Liver (tissue), 9 donors: ENCODE measurements around the gene SLC35G2. TPM values are rescaled to one million over a fixed set of nuclear protein-coding genes. Genes with fewer than 3 reads are reported as not detected.

Experiments
- DNase-seq: peaks from one replicate; pipeline ENCODE4 v3.0.0-alpha.2; 2017; ENCODE audit warnings: low spot score
- H3K27ac ChIP-seq, 2 donors: one replicate each; pipeline ENCODE4 v1.7.0; 2013; ENCODE audit warnings: inconsistent platforms in 2 of 2, low read length in 2 of 2, control low read depth in 1 of 2, low read depth in 1 of 2, mild to moderate bottlenecking in 1 of 2
- H3K27me3 ChIP-seq, 4 donors: one replicate each; pipeline versions ENCODE4 v1.6.1 to v1.7.0; 2013; ENCODE audit warnings: low read length in 3 of 4, inconsistent platforms in 1 of 4, mild to moderate bottlenecking in 1 of 4, moderate library complexity in 1 of 4; ENCODE audit not compliant: control insufficient read depth in 4 of 4, insufficient read depth in 4 of 4
- H3K36me3 ChIP-seq, 4 donors: one replicate each; pipeline versions ENCODE4 v1.6.1 to v1.7.0; 2013; ENCODE audit warnings: low read length in 3 of 4, mild to moderate bottlenecking in 3 of 4, low read depth in 1 of 4, moderate library complexity in 1 of 4; ENCODE audit not compliant: control insufficient read depth in 4 of 4, insufficient read depth in 3 of 4
- H3K4me1 ChIP-seq, 4 donors: one replicate each; pipeline versions ENCODE4 v1.6.1 to v1.7.0; 2013; ENCODE audit warnings: low read length in 3 of 4, mild to moderate bottlenecking in 3 of 4, moderate library complexity in 1 of 4; ENCODE audit not compliant: control insufficient read depth in 4 of 4, insufficient read depth in 4 of 4
- H3K4me3 ChIP-seq, 3 donors: one replicate each; pipeline versions ENCODE4 v1.6.1 to v1.7.0; 2013; ENCODE audit warnings: low read length in 3 of 3, control low read depth in 1 of 3, low read depth in 1 of 3, mild to moderate bottlenecking in 1 of 3
- H3K9ac ChIP-seq, 2 donors: one replicate each; pipeline ENCODE4 v1.7.0; 2013; ENCODE audit warnings: low read length in 2 of 2, mild to moderate bottlenecking in 2 of 2, moderate library complexity in 2 of 2, control low read depth in 1 of 2, low read depth in 1 of 2
- H3K9me3 ChIP-seq, 4 donors: one replicate each; pipeline versions ENCODE4 v1.6.1 to v1.7.0; 2013; ENCODE audit warnings: low read length in 3 of 4; ENCODE audit not compliant: control insufficient read depth in 4 of 4
- CTCF ChIP-seq: fragments of 150-350 bp; IDR thresholded peaks from 2 replicates; pipeline ENCODE4 v1.5.1; 2017; ENCODE audit warnings: improper control_type of control experiment, low read depth, low read length; ENCODE audit not compliant: missing input control
- EGR1 ChIP-seq, 2 donors: IDR thresholded peaks; 2 replicates each; pipeline ENCODE4 v1.6.1; 2016 to 2018; ENCODE audit warnings: antibody characterized with exemption in 2 of 2, low read depth in 2 of 2
- FOXA1 ChIP-seq: IDR thresholded peaks from 2 replicates; pipeline ENCODE4 v1.6.1; 2016; ENCODE audit warnings: antibody characterized with exemption
- FOXA2 ChIP-seq: IDR thresholded peaks from 2 replicates; pipeline ENCODE4 v1.6.1; 2016; ENCODE audit warnings: antibody characterized with exemption
- GABPA ChIP-seq, 2 donors: IDR thresholded peaks in 1 of 2; conservative IDR thresholded peaks in 1 of 2; 2 replicates each; pipeline ENCODE4 v1.6.1; 2016; ENCODE audit warnings: antibody characterized with exemption in 2 of 2, mild to moderate bottlenecking in 1 of 2, moderate library complexity in 1 of 2
- HNF4A ChIP-seq, 2 donors: conservative IDR thresholded peaks; 2 replicates each; pipeline ENCODE4 v1.6.1; 2016; ENCODE audit warnings: antibody characterized with exemption in 2 of 2, mild to moderate bottlenecking in 2 of 2
- NR2F2 ChIP-seq: IDR thresholded peaks from 2 replicates; pipeline ENCODE4 v1.6.1; 2016; ENCODE audit warnings: antibody characterized with exemption
- RAD21 ChIP-seq, 2 donors: IDR thresholded peaks; 2 replicates each; pipeline ENCODE4 v1.6.1; 2016; ENCODE audit warnings: antibody characterized with exemption in 2 of 2, mild to moderate bottlenecking in 2 of 2
- REST ChIP-seq: IDR thresholded peaks from 2 replicates; pipeline ENCODE4 v1.6.1; 2016; ENCODE audit warnings: antibody characterized with exemption, mild to moderate bottlenecking
- RXRA ChIP-seq, 2 donors: IDR thresholded peaks; 2 replicates each; pipeline ENCODE4 v1.6.1; 2017 to 2018; ENCODE audit warnings: antibody characterized with exemption in 2 of 2, mild to moderate bottlenecking in 1 of 2
- SP1 ChIP-seq: IDR thresholded peaks from 2 replicates; pipeline ENCODE4 v1.6.1; 2018; ENCODE audit warnings: antibody characterized with exemption, mild to moderate bottlenecking
- TAF1 ChIP-seq: conservative IDR thresholded peaks from 2 replicates; pipeline ENCODE4 v1.6.1; 2016; ENCODE audit warnings: antibody characterized with exemption, mild to moderate bottlenecking
- WGBS: extraction: QIAGEN DNeasy Blood & Tissue Kit; methylation state at CpG from one replicate; pipeline ENCODE4 v1.1.7; 2013; 5-methylcytosine and 5-hydroxymethylcytosine counted together
- polyA plus RNA-seq, 2 donors: library from polyadenylated mRNA; stranded (reverse) in 1 of 2; unstranded in 1 of 2; fragments of 200-250 nt in 1 of 2; fragments of >200 nt in 1 of 2; fragmentation: Nextera tagmentation in 1 of 2; extraction: Ambion mirVana in 1 of 2; gene quantifications; one replicate each; pipeline versions ENCODE4 v1.2.1 to v1.2.3, GENCODE V29; 2013 to 2015
- total RNA-seq, 2 donors: library from RNA; depleted of rRNA; stranded (reverse); fragments of >200 nt; gene quantifications; one replicate each; pipeline ENCODE4 v1.2.3, GENCODE V29; 2014
- TF ChIP-seq, protein P1 (sequence below): IDR thresholded peaks from 2 replicates; pipeline ENCODE4 v1.6.1; 2016; ENCODE audit warnings: antibody characterized with exemption
- TF ChIP-seq, protein P2 (sequence below): IDR thresholded peaks from 2 replicates; pipeline ENCODE4 v1.6.1; 2016; ENCODE audit warnings: antibody characterized with exemption
- TF ChIP-seq, protein P3 (sequence below): IDR thresholded peaks from 2 replicates; pipeline ENCODE4 v1.6.1; 2016; ENCODE audit warnings: antibody characterized with exemption
- donor health status: healthy.
- donor health status: healthy.
- donor health status: healthy.
- donor health status: healthy.
- donor health status: healthy.

The SLC35G2 gene
- total and polyA plus RNA-seq, 4 donors = 0.51 to 1.2 (median 0.72) TPM

DNA sequence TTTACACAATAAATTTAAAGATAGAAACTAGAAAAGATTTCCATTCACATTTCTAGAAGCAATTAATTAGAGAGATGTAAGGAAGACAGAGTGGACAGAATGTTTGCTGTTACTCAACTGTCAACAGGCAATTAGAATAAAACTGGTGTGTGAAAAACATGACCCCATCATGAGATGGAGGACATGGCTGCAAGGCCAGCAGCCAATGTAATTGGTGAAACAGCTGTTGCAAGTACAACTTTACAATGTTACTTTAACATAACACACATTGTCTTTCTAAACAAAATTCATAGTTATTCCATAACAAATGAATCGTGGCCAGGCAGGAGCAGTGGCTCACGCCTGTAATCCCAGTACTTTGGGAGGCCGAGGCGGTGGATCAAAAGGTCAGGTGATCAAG, 38.2 kb upstream of the SLC35G2 start:
- WGBS = 96% methylated on average over 4 of the region's 4 CpGs

DNA sequence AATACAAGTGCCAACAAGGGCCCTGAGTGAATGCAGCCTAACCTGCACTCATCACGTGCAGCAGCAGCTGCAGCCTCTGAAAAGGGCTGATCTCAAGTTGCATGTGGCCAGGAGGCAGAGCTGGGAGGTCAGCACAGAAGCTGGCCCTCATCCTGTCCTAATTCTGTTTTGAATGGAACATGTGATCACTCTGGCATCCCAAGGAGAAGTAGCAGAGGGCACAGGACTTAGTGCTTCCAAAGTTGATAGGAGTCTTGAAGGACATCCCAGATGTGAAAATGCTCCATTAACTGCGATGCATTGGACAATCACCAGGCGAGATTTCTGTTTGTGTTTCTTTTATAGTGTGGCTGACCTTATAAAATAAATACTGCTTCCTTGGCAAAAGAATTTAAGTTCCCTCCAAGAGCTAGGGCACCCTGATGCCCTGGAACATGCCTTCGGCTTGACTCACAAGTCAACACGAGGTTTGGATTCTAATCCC, 35.2 kb upstream of the SLC35G2 start:
- DNase-seq = no peak
- Histone ChIP-seq H3K9ac (no peak overlapping the region), H3K27me3 (no peaks in the 10 kb centered on the region), H3K27ac (no peak overlapping the region), H3K36me3 (no peaks in the 10 kb centered on the region), H3K4me3 (no peak overlapping the region), H3K4me1 (peaks cover 0 to 11% (median 6%) of the 10 kb centered on the region in 4 donors), H3K9me3 (no peaks in the 10 kb centered on the region)
- 80% methylated on average over 5 of the region's 5 CpGs for WGBS
- TF ChIP-seq FOXA1 = no peak
- no peak for TF ChIP-seq RXRA (IDR thresholded peaks at IDR 0.05)
- TF ChIP-seq, protein P1, sequence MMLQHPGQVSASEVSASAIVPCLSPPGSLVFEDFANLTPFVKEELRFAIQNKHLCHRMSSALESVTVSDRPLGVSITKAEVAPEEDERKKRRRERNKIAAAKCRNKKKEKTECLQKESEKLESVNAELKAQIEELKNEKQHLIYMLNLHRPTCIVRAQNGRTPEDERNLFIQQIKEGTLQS = no peak
- no peak for TF ChIP-seq REST
- TF ChIP-seq NR2F2 = no peak
- no peak for TF ChIP-seq SP1
- TF ChIP-seq, protein P2, sequence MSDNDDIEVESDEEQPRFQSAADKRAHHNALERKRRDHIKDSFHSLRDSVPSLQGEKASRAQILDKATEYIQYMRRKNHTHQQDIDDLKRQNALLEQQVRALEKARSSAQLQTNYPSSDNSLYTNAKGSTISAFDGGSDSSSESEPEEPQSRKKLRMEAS = no peak
- no peak for TF ChIP-seq FOXA2
- TF ChIP-seq HNF4A (conservative IDR thresholded peaks at IDR 0.05) = no peak
- no peak for TF ChIP-seq CTCF
- TF ChIP-seq, protein P3, sequence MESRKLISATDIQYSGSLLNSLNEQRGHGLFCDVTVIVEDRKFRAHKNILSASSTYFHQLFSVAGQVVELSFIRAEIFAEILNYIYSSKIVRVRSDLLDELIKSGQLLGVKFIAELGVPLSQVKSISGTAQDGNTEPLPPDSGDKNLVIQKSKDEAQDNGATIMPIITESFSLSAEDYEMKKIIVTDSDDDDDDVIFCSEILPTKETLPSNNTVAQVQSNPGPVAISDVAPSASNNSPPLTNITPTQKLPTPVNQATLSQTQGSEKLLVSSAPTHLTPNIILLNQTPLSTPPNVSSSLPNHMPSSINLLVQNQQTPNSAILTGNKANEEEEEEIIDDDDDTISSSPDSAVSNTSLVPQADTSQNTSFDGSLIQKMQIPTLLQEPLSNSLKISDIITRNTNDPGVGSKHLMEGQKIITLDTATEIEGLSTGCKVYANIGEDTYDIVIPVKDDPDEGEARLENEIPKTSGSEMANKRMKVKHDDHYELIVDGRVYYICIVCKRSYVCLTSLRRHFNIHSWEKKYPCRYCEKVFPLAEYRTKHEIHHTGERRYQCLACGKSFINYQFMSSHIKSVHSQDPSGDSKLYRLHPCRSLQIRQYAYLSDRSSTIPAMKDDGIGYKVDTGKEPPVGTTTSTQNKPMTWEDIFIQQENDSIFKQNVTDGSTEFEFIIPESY = no peak
- no peak for TF ChIP-seq RAD21 (IDR thresholded peaks at IDR 0.05)

More for the DNA sequence above, 38.2 kb upstream of the SLC35G2 start:
- no peaks in the 10 kb centered on the region for H3K27me3 ChIP-seq
- TF ChIP-seq HNF4A (conservative IDR thresholded peaks at IDR 0.05) (no peak), EGR1 (IDR thresholded peaks at IDR 0.05; ENCODE audit: low read depth in 2 of 2) (no peak), GABPA (IDR thresholded peaks at IDR 0.05 in 1 of 2, conservative IDR thresholded peaks at IDR 0.05 in 1 of 2) (no peak), FOXA1 (no peak), SP1 (no peak), FOXA2 (no peak), REST (no peak), TAF1 (no peak)
- TF ChIP-seq, protein P2 = no peak
- TF ChIP-seq, protein P1 = no peak
- H3K36me3 ChIP-seq = no peaks in the 10 kb centered on the region
- H3K27ac ChIP-seq = no peak overlapping the region
- H3K9ac ChIP-seq = no peak overlapping the region
- no peaks in the 10 kb centered on the region for H3K4me1 ChIP-seq
- no peaks in the 10 kb centered on the region for H3K9me3 ChIP-seq
- DNase-seq = no peak
- H3K4me3 ChIP-seq = no peak overlapping the region
